DOHH2 (cell line): Measurements from ENCODE around the gene NHSL2.

Experiments
- CTCF ChIP-seq: fragments of 200-600 bp; sonication (generic); IDR thresholded peaks from one replicate; pipeline ENCODE4 v1.5.1; 2014; ENCODE audit warnings: antibody characterized with exemption, mild to moderate bottlenecking, low read depth, low read length; ENCODE audit not compliant: poor library complexity, severe bottlenecking
- EZH2phosphoT487 ChIP-seq: fragments of 200-600 bp; sonication (generic); IDR thresholded peaks from 2 replicates; pipeline ENCODE4 v1.6.1; 2017; ENCODE audit warnings: borderline replicate concordance, mild to moderate bottlenecking, antibody characterized with exemption, low read length, moderate library complexity, mixed read lengths

DNA sequence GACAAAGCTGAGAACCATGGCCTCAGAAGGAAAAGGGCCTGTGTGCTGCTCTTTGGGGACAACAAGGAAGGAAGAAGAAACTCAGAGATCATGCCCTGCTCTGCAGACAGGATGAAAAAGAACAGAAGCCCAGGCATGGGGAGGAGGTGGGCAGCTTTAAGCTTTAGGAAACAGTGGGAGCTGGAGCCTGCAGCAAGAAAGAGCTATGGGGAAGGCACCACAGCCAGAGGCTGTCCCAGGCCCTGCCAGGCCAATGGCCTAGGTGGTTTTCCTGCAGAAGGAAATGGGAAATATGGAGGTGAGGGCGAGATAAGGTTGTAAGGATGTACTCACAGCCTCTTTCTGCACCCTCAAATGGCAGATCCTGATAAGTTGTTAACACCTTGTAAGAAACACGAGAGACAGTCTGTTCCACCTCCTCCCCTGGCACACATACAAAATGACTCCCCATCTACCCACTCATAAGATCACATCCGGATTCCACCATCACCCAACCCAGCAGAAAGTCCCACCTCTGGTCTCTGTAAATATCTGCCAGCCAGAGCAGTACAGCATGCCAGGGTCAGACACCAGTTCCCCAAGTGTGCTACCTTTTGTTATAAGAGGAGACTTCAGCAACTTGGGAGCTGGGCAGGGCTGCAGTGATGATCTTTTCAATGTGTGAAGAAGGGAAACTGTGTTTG, 115.8 kb downstream of the NHSL2 start:
- TF ChIP-seq CTCF (no peak), EZH2phosphoT487 (no peak)
